ENCODE results near the gene SAPCD2.

Gene SAPCD2

DNA sequence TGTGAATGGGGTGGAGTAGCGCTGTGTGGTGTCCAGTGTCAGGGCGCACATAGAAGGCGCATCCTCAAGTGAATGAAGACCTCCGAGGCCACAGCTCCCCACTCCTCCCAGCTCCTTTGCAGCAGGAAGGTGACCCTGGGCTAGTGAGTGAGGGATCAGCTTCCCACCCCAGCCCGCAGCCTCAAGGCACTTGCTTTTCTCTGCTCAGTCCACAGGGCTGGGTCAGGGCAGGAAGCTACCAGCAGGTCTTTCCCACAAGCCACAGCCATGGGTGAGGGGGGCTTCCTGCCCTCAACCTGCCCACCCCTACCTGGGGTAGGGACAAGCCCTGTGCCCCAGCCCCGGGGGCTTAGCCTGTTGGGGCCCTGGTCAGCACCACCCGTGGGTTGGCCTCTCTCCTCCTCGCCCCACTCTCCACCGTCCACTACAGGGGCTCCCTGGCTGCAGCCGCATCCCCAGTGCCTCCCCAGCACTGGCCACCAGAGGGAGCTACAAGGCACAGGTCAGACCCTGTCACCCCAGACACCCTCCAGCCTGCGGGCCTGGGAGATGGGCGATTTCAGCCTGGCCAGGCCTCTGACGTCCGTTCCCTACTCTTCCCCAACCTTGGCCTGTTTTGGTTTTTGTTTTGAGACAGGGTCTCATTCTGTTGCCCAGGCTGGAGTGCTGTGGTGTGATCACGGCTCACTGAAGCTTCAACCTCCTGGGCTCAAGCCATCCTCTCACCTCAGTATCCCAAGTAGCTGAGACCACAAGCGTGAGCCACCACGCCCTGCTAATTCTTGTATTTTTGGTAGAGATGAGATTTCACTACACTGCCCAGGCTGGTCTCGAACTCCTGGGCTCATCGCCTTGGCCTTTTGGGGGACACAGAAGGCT is 41.1 kb downstream of the SAPCD2 start:
- DNase-seq (ENCODE audit: insufficient read length, low spot score) (peak; percentile 75), FAIRE-seq (peak; percentile 89)
- TF ChIP-seq PAX5 (IDR thresholded peaks at IDR 0.05; ENCODE audit: insufficient read depth, low read length, severe bottlenecking), result no peak
- TF ChIP-seq POU2F2 (IDR thresholded peaks at IDR 0.05; ENCODE audit: low read depth, low read length), result no peak
- no peak for TF ChIP-seq TAF1 (IDR thresholded peaks at IDR 0.05; ENCODE audit: low read depth, low read length)
- TF ChIP-seq SPI1 (IDR thresholded peaks at IDR 0.05; ENCODE audit: low read depth, low read length), result no peak
- no peak for TF ChIP-seq POLR2AphosphoS5 (IDR thresholded peaks at IDR 0.05; ENCODE audit: low read depth, low read length)
- TF ChIP-seq POLR2A (IDR thresholded peaks at IDR 0.05; ENCODE audit: low read depth, low read length), result no peak

DNA sequence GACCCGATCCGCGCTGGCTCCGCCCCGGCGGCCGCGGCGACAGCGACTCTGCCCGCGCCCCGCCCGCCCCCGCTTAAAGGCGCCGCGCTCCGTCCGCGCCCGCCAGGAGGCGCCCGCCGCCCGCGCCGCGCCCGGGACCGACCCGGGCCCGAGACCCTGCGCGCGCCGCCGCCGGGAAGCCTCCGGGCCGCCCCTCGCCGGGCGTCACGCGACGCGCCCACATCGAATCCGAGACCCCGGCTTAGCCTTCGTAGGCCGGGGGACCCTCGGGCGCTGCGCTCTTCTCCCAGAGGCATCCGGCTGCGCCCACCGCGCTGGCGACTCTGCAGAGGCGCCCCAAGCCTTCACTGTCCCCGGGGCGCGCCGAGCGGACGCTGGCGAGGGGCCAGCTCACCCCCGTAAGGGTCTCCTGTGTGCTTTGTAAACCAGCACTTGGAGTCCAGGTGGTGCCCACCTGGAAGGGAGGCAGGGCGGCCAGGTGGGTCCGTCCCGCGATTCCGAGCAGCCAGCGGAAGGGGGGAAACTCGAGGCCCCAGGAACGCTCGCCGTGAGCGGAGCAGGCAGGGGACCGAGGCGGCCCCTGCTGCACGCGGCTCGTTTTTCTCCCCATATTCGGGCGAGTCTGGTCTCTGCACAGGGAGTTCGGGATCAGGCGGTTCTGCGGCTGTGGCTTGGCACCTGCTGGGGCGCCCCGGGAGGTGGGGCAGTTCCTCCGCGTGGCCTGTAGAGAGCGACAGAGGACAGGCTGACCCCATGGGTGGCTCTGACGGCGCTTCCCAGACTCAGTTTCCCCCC is 41.9 kb downstream of the SAPCD2 start:
- FAIRE-seq (peak; percentile 88), DNase-seq (ENCODE audit: insufficient read length, low spot score) (peak; percentile 70)
- no peak for TF ChIP-seq POLR2AphosphoS5 (IDR thresholded peaks at IDR 0.05; ENCODE audit: low read depth, low read length)
- no peak for TF ChIP-seq SPI1 (IDR thresholded peaks at IDR 0.05; ENCODE audit: low read depth, low read length)

DNA sequence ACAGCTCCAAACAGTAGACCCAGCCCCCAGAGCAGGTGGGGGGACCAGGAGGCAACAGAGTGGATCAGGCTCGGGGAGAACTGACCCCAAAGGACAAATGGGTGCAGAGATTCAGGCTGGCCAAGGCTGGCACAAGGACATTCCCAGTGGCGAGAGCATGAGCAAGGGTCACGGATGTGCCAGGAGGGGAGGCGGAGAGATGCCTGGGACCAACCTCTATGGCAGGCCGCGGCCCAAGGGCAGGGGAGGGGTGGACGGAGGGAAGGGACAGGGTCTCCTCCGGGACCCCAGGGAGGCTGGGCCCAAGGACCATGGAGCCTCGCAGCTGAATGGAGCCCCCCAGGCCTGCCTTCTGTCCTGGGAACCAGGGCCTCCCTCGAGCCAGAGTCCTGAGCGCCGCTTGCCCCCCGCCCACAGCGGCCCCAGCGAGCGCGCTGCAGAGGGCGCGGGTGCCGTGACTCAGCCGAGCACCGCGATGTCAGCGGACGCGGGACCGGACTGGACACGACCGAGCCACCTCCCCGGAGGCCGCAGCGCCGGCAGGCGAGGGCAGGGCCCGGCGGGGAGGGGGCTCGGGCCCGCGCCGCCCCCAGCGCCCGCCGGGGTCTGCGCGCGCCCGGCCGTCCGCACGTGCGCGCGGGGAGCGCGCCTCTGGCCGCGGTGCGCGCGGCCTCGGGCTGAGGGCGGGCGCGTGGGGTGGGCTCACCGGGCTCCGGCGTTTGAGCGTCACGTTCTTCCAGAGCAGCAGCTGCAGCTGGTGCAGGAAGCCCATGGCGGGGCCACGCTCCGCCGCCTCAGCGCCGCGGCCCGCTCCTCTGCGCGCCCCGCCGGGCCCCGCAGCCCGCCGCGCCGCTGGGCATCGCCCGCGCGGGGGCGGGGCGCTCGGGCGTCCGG is 42.7 kb downstream of the SAPCD2 start, which contains the start of gene ABCA2:
ABCA2 (minus strand) TSS at position 869 of the 894 bp plus-strand sequence; CDS start at position 772, 97 bp downstream.
- DNase-seq (ENCODE audit: insufficient read length, low spot score) (no peak), FAIRE-seq (peak; percentile 66)
- TF ChIP-seq PAX5 (IDR thresholded peaks at IDR 0.05; ENCODE audit: insufficient read depth, low read length, severe bottlenecking) (peak; percentile 13), POU2F2 (IDR thresholded peaks at IDR 0.05; ENCODE audit: low read depth, low read length) (no peak)

DNA sequence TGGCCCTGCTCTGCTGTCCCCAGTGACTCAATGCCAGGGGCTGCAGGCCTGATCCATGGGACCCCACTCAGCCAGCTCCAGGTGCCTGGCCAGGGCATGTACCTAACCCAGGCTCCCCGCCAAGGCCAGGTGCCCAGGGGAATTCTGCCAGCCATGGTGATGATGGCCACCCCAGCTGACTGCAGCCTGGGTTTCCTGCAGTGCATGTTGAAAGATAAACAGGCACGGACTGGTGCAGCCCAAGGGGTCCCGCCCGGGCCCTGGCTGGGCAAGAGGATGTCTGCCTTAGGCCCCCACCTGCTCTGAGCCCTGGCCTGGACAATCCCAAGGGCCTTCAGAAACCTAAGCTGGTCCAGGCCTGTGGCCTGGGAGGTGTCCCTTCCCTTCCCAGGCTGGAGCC is 43.5 kb downstream of the SAPCD2 start:
- FAIRE-seq, result no peak
- TF ChIP-seq POU2F2 (IDR thresholded peaks at IDR 0.05; ENCODE audit: low read depth, low read length), result no peak
- no peak for TF ChIP-seq TAF1 (IDR thresholded peaks at IDR 0.05; ENCODE audit: low read depth, low read length)
- TF ChIP-seq PAX5 (IDR thresholded peaks at IDR 0.05; ENCODE audit: insufficient read depth, low read length, severe bottlenecking), result no peak
- TF ChIP-seq SPI1 (IDR thresholded peaks at IDR 0.05; ENCODE audit: low read depth, low read length), result no peak
- TF ChIP-seq POLR2A (IDR thresholded peaks at IDR 0.05; ENCODE audit: low read depth, low read length), result no peak
- no peak for TF ChIP-seq POLR2AphosphoS5 (IDR thresholded peaks at IDR 0.05; ENCODE audit: low read depth, low read length)
- no peak for DNase-seq (ENCODE audit: insufficient read length, low spot score)

DNA sequence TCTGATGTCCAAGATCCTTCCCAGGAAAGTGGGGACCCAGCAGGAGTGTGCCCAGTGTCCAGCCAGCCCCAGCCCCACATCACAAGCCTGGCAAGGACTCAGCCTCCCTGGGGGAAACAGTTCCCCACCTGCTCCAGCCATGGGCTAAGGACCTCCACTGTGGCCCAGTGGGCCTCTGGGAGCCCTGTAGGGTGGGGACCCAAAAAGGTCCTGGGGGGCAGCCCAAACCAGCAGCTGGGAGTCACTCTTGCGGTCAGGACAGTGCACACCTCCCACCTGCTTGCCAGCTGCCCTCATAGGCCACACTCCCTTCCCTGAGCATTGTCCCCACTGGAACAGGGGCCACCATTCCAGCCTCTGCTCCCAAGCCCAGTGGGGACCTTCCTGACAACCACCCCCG is 44.0 kb downstream of the SAPCD2 start:
- FAIRE-seq (no peak), DNase-seq (ENCODE audit: insufficient read length, low spot score) (no peak)
- TF ChIP-seq PAX5 (IDR thresholded peaks at IDR 0.05; ENCODE audit: insufficient read depth, low read length, severe bottlenecking) (no peak), POLR2AphosphoS5 (IDR thresholded peaks at IDR 0.05; ENCODE audit: low read depth, low read length) (no peak), POLR2A (IDR thresholded peaks at IDR 0.05; ENCODE audit: low read depth, low read length) (no peak), POU2F2 (IDR thresholded peaks at IDR 0.05; ENCODE audit: low read depth, low read length) (no peak)

GRCh38 chr9:137025517-137025966 is 44.8 kb downstream of the SAPCD2 start:
- no peak for DNase-seq (ENCODE audit: insufficient read length, low spot score)
- FAIRE-seq, result no peak
- TF ChIP-seq SPI1 (IDR thresholded peaks at IDR 0.05; ENCODE audit: low read depth, low read length) (no peak), POLR2AphosphoS5 (IDR thresholded peaks at IDR 0.05; ENCODE audit: low read depth, low read length) (no peak), POLR2A (IDR thresholded peaks at IDR 0.05; ENCODE audit: low read depth, low read length) (no peak), TAF1 (IDR thresholded peaks at IDR 0.05; ENCODE audit: low read depth, low read length) (no peak), POU2F2 (IDR thresholded peaks at IDR 0.05; ENCODE audit: low read depth, low read length) (no peak), PAX5 (IDR thresholded peaks at IDR 0.05; ENCODE audit: insufficient read depth, low read length, severe bottlenecking) (no peak)

DNA sequence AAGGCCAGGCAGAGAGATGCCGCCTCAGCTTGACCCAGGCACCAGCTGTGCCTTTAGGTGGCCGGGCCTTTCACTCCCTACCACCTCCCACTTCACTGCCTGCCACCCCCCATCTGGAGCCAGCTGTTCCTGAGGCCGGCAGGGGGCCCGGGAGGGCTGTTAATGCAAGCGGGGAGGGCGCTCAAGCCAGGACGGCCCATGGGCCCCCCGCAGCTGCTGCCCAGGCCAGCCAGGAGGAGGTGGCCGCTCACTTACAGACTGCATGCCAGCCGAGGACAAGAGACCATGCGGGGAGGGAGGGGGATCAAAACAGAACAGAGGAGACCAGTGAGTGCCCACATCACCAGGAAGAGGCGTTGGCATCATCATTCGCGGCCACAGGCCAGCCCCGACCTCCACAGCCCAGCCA is 46.8 kb downstream of the SAPCD2 start:
- TF ChIP-seq TAF1 (IDR thresholded peaks at IDR 0.05; ENCODE audit: low read depth, low read length), result no peak
- TF ChIP-seq PAX5 (IDR thresholded peaks at IDR 0.05; ENCODE audit: insufficient read depth, low read length, severe bottlenecking), result no peak
- no peak for TF ChIP-seq SPI1 (IDR thresholded peaks at IDR 0.05; ENCODE audit: low read depth, low read length)
- no peak for TF ChIP-seq POU2F2 (IDR thresholded peaks at IDR 0.05; ENCODE audit: low read depth, low read length)
- no peak for TF ChIP-seq POLR2AphosphoS5 (IDR thresholded peaks at IDR 0.05; ENCODE audit: low read depth, low read length)
- TF ChIP-seq POLR2A (IDR thresholded peaks at IDR 0.05; ENCODE audit: low read depth, low read length), result no peak
- no peak for FAIRE-seq

DNA sequence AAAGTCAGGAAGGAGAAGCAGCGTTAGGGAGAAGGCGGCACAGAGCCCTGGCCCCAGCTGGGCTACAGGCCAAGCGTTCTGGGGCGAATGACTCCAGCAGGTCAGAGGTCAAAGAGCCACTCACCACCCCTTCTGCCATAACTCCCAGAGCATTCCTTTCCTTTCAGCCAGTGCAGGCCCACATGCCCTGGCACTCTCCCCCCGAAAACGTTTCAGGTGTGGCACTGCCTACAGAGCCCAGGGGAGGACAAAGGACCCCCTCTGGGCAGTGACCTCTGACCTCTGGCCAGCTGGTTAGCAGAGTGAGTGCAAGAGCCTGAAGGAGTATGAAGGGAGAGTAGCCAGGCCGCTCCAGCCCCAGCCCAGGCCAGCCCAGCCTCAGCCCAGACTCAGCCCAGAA is 47.2 kb downstream of the SAPCD2 start:
- FAIRE-seq, result no peak
- no peak for DNase-seq (ENCODE audit: insufficient read length, low spot score)
- TF ChIP-seq POLR2A (IDR thresholded peaks at IDR 0.05; ENCODE audit: low read depth, low read length) (no peak), POLR2AphosphoS5 (IDR thresholded peaks at IDR 0.05; ENCODE audit: low read depth, low read length) (no peak), SPI1 (IDR thresholded peaks at IDR 0.05; ENCODE audit: low read depth, low read length) (no peak), POU2F2 (IDR thresholded peaks at IDR 0.05; ENCODE audit: low read depth, low read length) (no peak), PAX5 (IDR thresholded peaks at IDR 0.05; ENCODE audit: insufficient read depth, low read length, severe bottlenecking) (no peak), TAF1 (IDR thresholded peaks at IDR 0.05; ENCODE audit: low read depth, low read length) (no peak)

More for the DNA sequence above, 46.8 kb downstream of the SAPCD2 start:
- DNase-seq (ENCODE audit: insufficient read length, low spot score), result no peak

GRCh38 chr9:137022662-137023008 is 47.7 kb downstream of the SAPCD2 start:
- TF ChIP-seq POLR2A (IDR thresholded peaks at IDR 0.05; ENCODE audit: low read depth, low read length) (no peak), PAX5 (IDR thresholded peaks at IDR 0.05; ENCODE audit: insufficient read depth, low read length, severe bottlenecking) (no peak), POLR2AphosphoS5 (IDR thresholded peaks at IDR 0.05; ENCODE audit: low read depth, low read length) (no peak), SPI1 (IDR thresholded peaks at IDR 0.05; ENCODE audit: low read depth, low read length) (no peak), TAF1 (IDR thresholded peaks at IDR 0.05; ENCODE audit: low read depth, low read length) (no peak), POU2F2 (IDR thresholded peaks at IDR 0.05; ENCODE audit: low read depth, low read length) (no peak)
- FAIRE-seq (no peak), DNase-seq (ENCODE audit: insufficient read length, low spot score) (no peak)

Data from GM12891 (cell line).